Cardiac fibroblast (primary cell): ENCODE data around the gene CCNB3.

Source experiments
- DNase-seq, 2 donors: peaks; one replicate each; pipeline versions ENCODE4 v3.0.0 to v3.0.0-alpha.2; 2010; ENCODE audit warnings: low read depth in 2 of 2
- H3K4me3 ChIP-seq, 2 donors: replicated peaks in 1 of 2; 1 replicate in 1 of 2; 2 replicates in 1 of 2; pipeline ENCODE4 v1.5.1; 2011; ENCODE audit warnings: low read depth in 2 of 2, low read length in 2 of 2, mild to moderate bottlenecking in 2 of 2, moderate library complexity in 1 of 2
- CTCF ChIP-seq: IDR thresholded peaks from one replicate; pipeline ENCODE4 v1.5.1; 2011; ENCODE audit warnings: low read depth, mild to moderate bottlenecking, low read length, inconsistent platforms

Gene CCNB3

DNA sequence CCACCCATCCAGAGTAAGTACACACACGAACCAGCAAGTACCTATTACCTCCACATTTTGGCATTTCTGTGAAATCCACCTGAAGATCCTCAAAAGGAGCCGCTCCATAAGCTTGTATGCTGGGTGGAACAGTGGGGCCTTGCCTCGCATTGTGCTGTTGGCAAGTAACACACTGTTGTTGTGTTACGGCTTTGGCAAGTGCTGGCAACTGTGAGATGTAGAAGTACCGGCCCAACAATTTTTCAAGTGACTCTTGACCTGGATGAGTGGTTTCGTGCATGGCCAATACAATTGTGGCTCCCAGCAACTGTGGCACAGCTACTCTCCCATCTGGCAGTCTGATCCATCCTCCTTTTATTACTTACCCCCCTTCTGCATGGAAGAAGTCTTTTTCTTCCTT, 128.7 kb downstream of the CCNB3 start:
- no peak overlapping the region for H3K4me3 ChIP-seq
- TF ChIP-seq CTCF: no peak
- DNase-seq: no peak

- no peak overlapping the region for H3K4me3 ChIP-seq
- TF ChIP-seq CTCF: no peak
- DNase-seq: no peak
Measured at GRCh38 chrX:50343917-50344316, 139.4 kb downstream of the CCNB3 start.

DNA sequence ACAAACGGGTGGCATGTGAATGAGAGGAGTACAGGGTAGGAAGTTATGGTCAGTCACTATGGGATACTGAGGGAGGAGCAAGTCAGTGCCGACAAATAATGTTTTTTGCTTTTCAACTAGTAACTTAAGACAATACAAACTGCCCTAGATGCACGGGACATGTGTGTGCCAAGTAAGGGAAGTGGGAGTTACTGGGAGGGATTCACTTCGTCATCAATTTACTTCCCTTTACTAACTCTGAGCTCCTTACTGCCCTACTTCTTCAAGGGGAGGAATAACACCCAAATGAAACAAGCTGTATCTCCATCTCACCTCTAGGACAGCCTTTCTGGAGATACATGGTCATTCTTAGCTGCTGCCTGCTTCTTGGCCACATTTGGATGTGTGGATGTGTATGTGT, 168.4 kb downstream of the CCNB3 start:
- DNase-seq: no peak
- no peak overlapping the region for H3K4me3 ChIP-seq
- no peak for TF ChIP-seq CTCF

- TF ChIP-seq CTCF: no peak
- DNase-seq: no peak
Measured at GRCh38 chrX:50375481-50376267, 171.1 kb downstream of the CCNB3 start.

GRCh38 chrX:50381729-50382415, 177.3 kb downstream of the CCNB3 start:
- TF ChIP-seq CTCF: no peak
- H3K4me3 ChIP-seq: no peak overlapping the region
- DNase-seq: no peak

More at GRCh38 chrX:50375481-50376267, 171.1 kb downstream of the CCNB3 start:
- no peak overlapping the region for H3K4me3 ChIP-seq

DNA sequence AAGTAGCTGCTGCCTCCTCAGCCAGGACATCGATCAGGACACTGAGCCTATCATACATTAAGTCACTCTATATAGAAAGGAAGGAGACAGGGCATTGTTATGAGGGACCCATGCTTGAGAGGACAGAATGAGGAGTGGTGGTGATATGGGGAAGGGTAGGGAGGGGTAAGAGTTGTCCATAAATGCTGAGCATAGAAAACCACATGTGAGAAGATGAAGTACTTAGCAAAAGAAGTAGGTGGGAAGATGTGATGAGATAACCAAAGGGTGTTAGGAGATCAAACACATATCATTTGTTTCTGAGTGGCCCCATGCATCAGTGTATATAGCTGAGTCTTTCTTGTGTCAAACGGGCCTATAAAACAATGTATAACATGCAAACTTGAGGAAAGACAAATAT, 182.0 kb downstream of the CCNB3 start:
- DNase-seq: no peak
- TF ChIP-seq CTCF: no peak
- H3K4me3 ChIP-seq: no peak overlapping the region
